Karpas-422 (cell line): ENCODE data around the gene DCAKD. TPM values are rescaled to one million over a fixed set of nuclear protein-coding genes. Genes with fewer than 3 reads are reported as not detected.

Experiments
- DNase-seq: peaks from one replicate; pipeline ENCODE4 v3.0.0-alpha.2; 2015
- H2AFZ ChIP-seq: fragments of 200-600 bp; sonication (generic); 2 replicates; pipeline ENCODE4 v1.6.1; 2014; ENCODE audit warnings: antibody characterized with exemption, low read length, mixed read lengths
- H3K27ac ChIP-seq: fragments of 200-600 bp; sonication (generic); 2 replicates; pipeline ENCODE4 v1.5.1; 2014; ENCODE audit warnings: mild to moderate bottlenecking, low read length, moderate library complexity
- H3K27me3 ChIP-seq: fragments of 200-600 bp; sonication (generic); 2 replicates; pipeline ENCODE4 v1.6.1; 2014; ENCODE audit warnings: low read length, mixed read lengths
- H3K36me3 ChIP-seq: fragments of 200-600 bp; sonication (generic); 2 replicates; pipeline ENCODE4 v1.6.1; 2014; ENCODE audit warnings: low read length, mixed read lengths; ENCODE audit not compliant: insufficient read depth
- H3K4me1 ChIP-seq: fragments of 200-600 bp; sonication (generic); 2 replicates; pipeline ENCODE4 v1.6.1; 2014; ENCODE audit warnings: mild to moderate bottlenecking, low read length, mixed read lengths
- H3K4me2 ChIP-seq: fragments of 200-600 bp; sonication (generic); 2 replicates; pipeline ENCODE4 v1.6.1; 2014; ENCODE audit warnings: low read length, low read depth, mild to moderate bottlenecking; ENCODE audit not compliant: poor library complexity, severe bottlenecking
- H3K4me3 ChIP-seq: fragments of 200-600 bp; sonication (generic); 2 replicates; pipeline ENCODE4 v1.5.1; 2014; ENCODE audit warnings: mild to moderate bottlenecking, antibody characterized with exemption, low read length, mixed read lengths
- H3K79me2 ChIP-seq: fragments of 200-600 bp; sonication (generic); 2 replicates; pipeline ENCODE4 v1.6.1; 2014; ENCODE audit warnings: mild to moderate bottlenecking, low read length, mixed read lengths
- H3K9ac ChIP-seq: fragments of 200-600 bp; sonication (generic); 2 replicates; pipeline ENCODE4 v1.6.0; 2014; ENCODE audit warnings: low read length
- H3K9me2 ChIP-seq: fragments of 200-600 bp; sonication (generic), shearing (Covaris generic); replicated peaks from 2 replicates; pipeline ENCODE4 v1.6.0; 2014; ENCODE audit warnings: mild to moderate bottlenecking, low read length, moderate library complexity; ENCODE audit not compliant: insufficient read depth
- H3K9me3 ChIP-seq: fragments of 300-700, 200-600 bp; sonication (generic); 2 replicates; pipeline ENCODE4 v1.6.1; 2014; ENCODE audit warnings: low read length, mixed read lengths
- H4K20me1 ChIP-seq: fragments of 200-600 bp; sonication (generic); 2 replicates; pipeline ENCODE4 v1.6.1; 2014; ENCODE audit warnings: mild to moderate bottlenecking, antibody characterized with exemption, low read length, low read depth; ENCODE audit not compliant: insufficient read depth
- total RNA-seq: library from RNA; depleted of rRNA; stranded (reverse); fragments of >200 nt; shearing (Covaris generic); gene quantifications from 2 replicates; pipeline ENCODE4 v1.2.3, GENCODE V29; 2014; ENCODE audit warnings: low replicate concordance

Gene DCAKD
- total RNA-seq, 1 experiment from 2014 or later = 29.4 TPM

- peak overlapping the region; percentile 40; the same call in 1 of the 2 replicates for H3K9ac ChIP-seq
- H3K27ac ChIP-seq = peak overlapping the region; percentile 65; the same call in 1 of the 2 replicates
Observed at GRCh38 chr17:45021607-45022287, 29.7 kb downstream of the DCAKD start.

GRCh38 chr17:45020354-45021138 is 30.9 kb downstream of the DCAKD start:
- no peak for DNase-seq
- H3K4me2 ChIP-seq = no peak overlapping the region
- H3K27me3 ChIP-seq = no peaks in the 10 kb centered on the region
- no peak overlapping the region for H3K9ac ChIP-seq
- no peak overlapping the region for H3K27ac ChIP-seq
- H3K9me3 ChIP-seq = no peaks in the 10 kb centered on the region
- peaks cover 27% of the 10 kb centered on the region for H3K4me1 ChIP-seq
- H3K4me3 ChIP-seq = no peak overlapping the region
- H4K20me1 ChIP-seq = peaks cover 16% of the 10 kb centered on the region; the same call in 1 of the 2 replicates
- no peaks in the 10 kb centered on the region for H3K9me2 ChIP-seq
- no peak overlapping the region for H2AFZ ChIP-seq
- no peaks in the 10 kb centered on the region for H3K79me2 ChIP-seq
- no peaks in the 10 kb centered on the region for H3K36me3 ChIP-seq

More at GRCh38 chr17:45021607-45022287, 29.7 kb downstream of the DCAKD start:
- Histone ChIP-seq H3K4me3 (peak overlapping the region; percentile 35; the same call in 1 of the 2 replicates), H3K9me3 (no peaks in the 10 kb centered on the region), H3K4me1 (peaks cover 27% of the 10 kb centered on the region), H3K36me3 (no peaks in the 10 kb centered on the region), H3K4me2 (peak overlapping the region; percentile 62), H3K27me3 (no peaks in the 10 kb centered on the region), H4K20me1 (peaks cover 16% of the 10 kb centered on the region; the same call in 1 of the 2 replicates), H3K79me2 (no peaks in the 10 kb centered on the region), H3K9me2 (no peaks in the 10 kb centered on the region), H2AFZ (0 out of 2 replicates have a peak overlapping the region, but pooled peaks have one; percentile 48)
- DNase-seq = peak; percentile 87

- Histone ChIP-seq H3K36me3 (no peaks in the 10 kb centered on the region), H3K9me2 (no peaks in the 10 kb centered on the region), H3K4me2 (no peak overlapping the region), H2AFZ (no peak overlapping the region), H3K4me3 (no peak overlapping the region), H3K27me3 (no peaks in the 10 kb centered on the region), H3K79me2 (no peaks in the 10 kb centered on the region), H4K20me1 (peaks cover 16% of the 10 kb centered on the region; the same call in 1 of the 2 replicates), H3K27ac (no peak overlapping the region), H3K9ac (no peak overlapping the region), H3K9me3 (no peaks in the 10 kb centered on the region), H3K4me1 (peaks cover 26% of the 10 kb centered on the region)
- DNase-seq = no peak
Observed at GRCh38 chr17:45018848-45019711, 32.4 kb downstream of the DCAKD start.

GRCh38 chr17:45018514-45018847 is 33.0 kb downstream of the DCAKD start:
- peaks cover 20% of the 10 kb centered on the region for H3K4me1 ChIP-seq
- no peaks in the 10 kb centered on the region for H3K9me2 ChIP-seq
- no peak overlapping the region for H3K9ac ChIP-seq
- no peaks in the 10 kb centered on the region for H3K9me3 ChIP-seq
- no peak overlapping the region for H2AFZ ChIP-seq
- no peak overlapping the region for H3K4me3 ChIP-seq
- no peaks in the 10 kb centered on the region for H3K36me3 ChIP-seq
- H3K27me3 ChIP-seq = no peaks in the 10 kb centered on the region
- H4K20me1 ChIP-seq = peaks cover 16% of the 10 kb centered on the region; the same call in 1 of the 2 replicates
- H3K27ac ChIP-seq = no peak overlapping the region
- no peak overlapping the region for H3K4me2 ChIP-seq
- DNase-seq = no peak
- no peaks in the 10 kb centered on the region for H3K79me2 ChIP-seq

GRCh38 chr17:45016823-45017222 is 34.6 kb downstream of the DCAKD start:
- Histone ChIP-seq H3K4me1 (peaks cover 3% of the 10 kb centered on the region), H3K4me3 (no peak overlapping the region), H3K9me2 (no peaks in the 10 kb centered on the region), H3K9me3 (no peaks in the 10 kb centered on the region), H2AFZ (no peak overlapping the region), H3K36me3 (no peaks in the 10 kb centered on the region), H3K27ac (no peak overlapping the region), H3K27me3 (no peaks in the 10 kb centered on the region), H3K9ac (no peak overlapping the region), H3K4me2 (no peak overlapping the region), H4K20me1 (peaks cover 16% of the 10 kb centered on the region; the same call in 1 of the 2 replicates), H3K79me2 (no peaks in the 10 kb centered on the region)
- peak; percentile 58 for DNase-seq

GRCh38 chr17:45016237-45016636 is 35.2 kb downstream of the DCAKD start:
- DNase-seq = no peak
- Histone ChIP-seq H3K4me2 (no peak overlapping the region), H3K4me1 (no peaks in the 10 kb centered on the region), H3K36me3 (no peaks in the 10 kb centered on the region), H3K9me2 (no peaks in the 10 kb centered on the region), H3K4me3 (no peak overlapping the region), H3K27me3 (no peaks in the 10 kb centered on the region), H3K9me3 (no peaks in the 10 kb centered on the region), H3K27ac (no peak overlapping the region), H3K9ac (no peak overlapping the region), H4K20me1 (peaks cover 11% of the 10 kb centered on the region; the same call in 1 of the 2 replicates), H2AFZ (no peak overlapping the region), H3K79me2 (no peaks in the 10 kb centered on the region)

- H3K36me3 ChIP-seq = no peaks in the 10 kb centered on the region
- H3K4me2 ChIP-seq = no peak overlapping the region
- no peak for DNase-seq
- H3K9me2 ChIP-seq = no peaks in the 10 kb centered on the region
- no peak overlapping the region for H3K4me3 ChIP-seq
- no peak overlapping the region for H3K27ac ChIP-seq
- no peaks in the 10 kb centered on the region for H3K27me3 ChIP-seq
- no peaks in the 10 kb centered on the region for H3K9me3 ChIP-seq
- no peak overlapping the region for H2AFZ ChIP-seq
- H4K20me1 ChIP-seq = 0 out of 2 replicates have a peak, but pooled peaks cover 4% of the 10 kb centered on the region
- no peaks in the 10 kb centered on the region for H3K4me1 ChIP-seq
- no peak overlapping the region for H3K9ac ChIP-seq
- no peaks in the 10 kb centered on the region for H3K79me2 ChIP-seq
Observed at GRCh38 chr17:45013021-45013997, 38.1 kb downstream of the DCAKD start.
